HG03354 (cell line): ENCODE data around the gene OPA1.

Source experiments
- ATAC-seq: cut with Tn5 transposase; IDR thresholded peaks from one replicate; pipeline ENCODE4 v1.9.1; 2021; ENCODE audit warnings: mild to moderate bottlenecking; ENCODE audit not compliant: unreplicated experiment, poor library complexity, severe bottlenecking

Gene OPA1

GRCh38 chr3:193640165-193640715, 47.2 kb downstream of the OPA1 start:
- no peak for ATAC-seq

- no peak for ATAC-seq
These were observed 47.9 kb downstream of the OPA1 start for GRCh38 chr3:193640728-193641439.

GRCh38 chr3:193641440-193641775, 48.4 kb downstream of the OPA1 start:
- no peak for ATAC-seq

- ATAC-seq = no peak
These were observed 52.8 kb downstream of the OPA1 start for GRCh38 chr3:193645806-193646205.

GRCh38 chr3:193648542-193649076, 55.6 kb downstream of the OPA1 start:
- ATAC-seq = no peak

GRCh38 chr3:193650585-193650984, 57.6 kb downstream of the OPA1 start:
- no peak for ATAC-seq

GRCh38 chr3:193655831-193656433, 62.9 kb downstream of the OPA1 start:
- no peak for ATAC-seq

- ATAC-seq = no peak
These were observed 63.4 kb downstream of the OPA1 start for GRCh38 chr3:193656445-193656844.

- no peak for ATAC-seq
These were observed 63.9 kb downstream of the OPA1 start for GRCh38 chr3:193656878-193657282.

- no peak for ATAC-seq
These were observed 67.2 kb downstream of the OPA1 start for GRCh38 chr3:193660171-193660570.

GRCh38 chr3:193660698-193661411, 67.8 kb downstream of the OPA1 start:
- ATAC-seq = no peak

GRCh38 chr3:193662757-193663322, 69.8 kb downstream of the OPA1 start:
- ATAC-seq = no peak

- ATAC-seq = no peak
These were observed 72.5 kb downstream of the OPA1 start for GRCh38 chr3:193665370-193665989.

GRCh38 chr3:193673845-193674244, 80.8 kb downstream of the OPA1 start:
- ATAC-seq = no peak

GRCh38 chr3:193674714-193675113, 81.7 kb downstream of the OPA1 start:
- ATAC-seq = no peak

- no peak for ATAC-seq
These were observed 84.7 kb downstream of the OPA1 start for GRCh38 chr3:193677734-193678133.

GRCh38 chr3:193680220-193680619, 87.2 kb downstream of the OPA1 start:
- no peak for ATAC-seq

- no peak for ATAC-seq
These were observed 88.6 kb downstream of the OPA1 start for GRCh38 chr3:193681631-193682030.

- ATAC-seq = no peak
These were observed 93.9 kb downstream of the OPA1 start for GRCh38 chr3:193686665-193687483.
